ENCODE measurements around the gene COA8.

GRCh38 chr14:103531421-103532215 lies 31.1 kb upstream of the COA8 start:
- TF ChIP-seq POLR2A (IDR thresholded peaks at IDR 0.05) (no peak), CTCF (IDR thresholded peaks at IDR 0.05) (no peak)

Data from vagina (tissue), 2 donors.